Measurements from ENCODE around the gene CRIP2. TPM values are rescaled to one million over a fixed set of nuclear protein-coding genes. Genes with fewer than 3 reads are reported as not detected.

Gene CRIP2
- total RNA-seq, 1 experiment from 2014 or later: 50.5 TPM

DNA sequence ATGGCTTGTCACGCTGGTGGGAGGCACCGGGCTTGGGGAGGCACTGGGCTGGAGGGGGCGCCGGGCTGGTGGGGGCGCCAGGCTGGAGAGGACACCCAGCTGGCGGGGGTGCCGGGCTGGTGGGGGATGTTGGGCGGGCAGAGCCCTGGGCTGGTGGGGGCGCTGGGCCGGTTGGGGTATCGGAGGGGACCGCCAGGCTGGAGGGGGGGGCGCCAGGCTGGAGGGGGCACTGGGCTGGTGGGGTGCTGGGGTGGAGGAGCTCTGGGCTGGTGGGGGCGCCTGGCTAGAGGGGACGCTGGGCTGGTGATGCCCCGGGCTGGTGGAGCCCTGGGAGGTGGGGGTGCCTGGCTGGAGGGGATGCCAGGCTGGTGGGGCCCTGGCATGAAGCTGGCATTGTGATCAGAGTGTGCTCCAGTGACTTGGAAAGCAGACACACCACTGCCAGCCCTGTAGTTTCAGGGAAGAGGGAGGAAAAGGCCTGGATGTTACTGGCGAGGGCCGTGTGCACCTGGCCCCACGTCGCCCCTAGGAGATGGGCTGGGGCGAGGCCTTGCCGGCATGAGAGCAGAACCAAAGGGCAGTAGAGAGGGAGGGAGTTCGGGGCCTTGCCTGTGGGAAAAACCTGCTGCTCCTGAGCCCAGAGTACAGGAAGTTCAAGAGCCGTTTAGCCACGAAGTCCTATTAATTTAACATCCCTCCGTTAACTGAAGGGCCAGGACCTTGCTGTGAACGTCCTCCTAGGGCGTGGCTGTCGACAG is 29.5 kb downstream of the CRIP2 start:
- H3K4me3 Mint-ChIP-seq (ENCODE audit: unreplicated experiment): no peak overlapping the region
- intact Hi-C loops (cut with micrococcal nuclease): no loop called here

DNA sequence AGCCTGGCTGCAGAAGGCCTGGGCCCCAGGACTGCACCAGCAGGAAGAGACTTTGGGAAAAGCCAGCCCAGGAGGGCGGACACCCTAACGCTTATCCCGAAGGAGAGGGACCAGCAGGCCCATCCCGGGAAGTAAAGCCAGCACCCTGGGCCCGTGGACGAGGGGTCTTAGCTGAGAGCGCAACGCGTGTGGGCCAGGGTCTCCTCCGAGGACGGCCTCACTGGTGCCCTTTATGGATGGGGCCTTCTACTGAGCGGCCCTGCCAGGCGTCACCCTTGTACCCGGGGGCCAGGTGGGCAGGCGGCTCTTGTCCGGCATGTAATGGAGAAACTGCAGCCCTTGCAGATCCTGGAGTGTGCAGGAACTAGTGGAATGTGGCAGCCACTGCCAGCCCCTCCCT is 30.5 kb downstream of the CRIP2 start:
- no TSS peak for BruUV-seq (replicated peaks)
- H3K27me3 Mint-ChIP-seq (ENCODE audit: insufficient read depth, unreplicated experiment): peaks cover 24% of the 10 kb centered on the region
- no peak overlapping the region for H3K27ac Mint-ChIP-seq (ENCODE audit: low read depth, unreplicated experiment)

More for the DNA sequence above, 29.5 kb downstream of the CRIP2 start:
- DNase-seq (ENCODE audit: unreplicated experiment): no peak
- Mint-ChIP-seq H3K36me3 (ENCODE audit: insufficient read depth, unreplicated experiment) (peaks cover 13% of the 10 kb centered on the region), H3K4me1 (ENCODE audit: insufficient read depth, unreplicated experiment) (no peaks in the 10 kb centered on the region), H3K9me3 (ENCODE audit: unreplicated experiment) (no peaks in the 10 kb centered on the region), H3K27me3 (ENCODE audit: insufficient read depth, unreplicated experiment) (peaks cover 22% of the 10 kb centered on the region), H3K27ac (ENCODE audit: low read depth, unreplicated experiment) (no peak overlapping the region)
- BruUV-seq (replicated peaks): no TSS peak
- CTCF ChIA-PET: interaction anchor here (0.7 kb wide), 1 partner anchor 24 kb away, joined by 3 read pairs; no protein-coding TSS in a partner anchor
- POLR2A ChIA-PET: no interaction called here
- TF ChIP-seq, protein P1, sequence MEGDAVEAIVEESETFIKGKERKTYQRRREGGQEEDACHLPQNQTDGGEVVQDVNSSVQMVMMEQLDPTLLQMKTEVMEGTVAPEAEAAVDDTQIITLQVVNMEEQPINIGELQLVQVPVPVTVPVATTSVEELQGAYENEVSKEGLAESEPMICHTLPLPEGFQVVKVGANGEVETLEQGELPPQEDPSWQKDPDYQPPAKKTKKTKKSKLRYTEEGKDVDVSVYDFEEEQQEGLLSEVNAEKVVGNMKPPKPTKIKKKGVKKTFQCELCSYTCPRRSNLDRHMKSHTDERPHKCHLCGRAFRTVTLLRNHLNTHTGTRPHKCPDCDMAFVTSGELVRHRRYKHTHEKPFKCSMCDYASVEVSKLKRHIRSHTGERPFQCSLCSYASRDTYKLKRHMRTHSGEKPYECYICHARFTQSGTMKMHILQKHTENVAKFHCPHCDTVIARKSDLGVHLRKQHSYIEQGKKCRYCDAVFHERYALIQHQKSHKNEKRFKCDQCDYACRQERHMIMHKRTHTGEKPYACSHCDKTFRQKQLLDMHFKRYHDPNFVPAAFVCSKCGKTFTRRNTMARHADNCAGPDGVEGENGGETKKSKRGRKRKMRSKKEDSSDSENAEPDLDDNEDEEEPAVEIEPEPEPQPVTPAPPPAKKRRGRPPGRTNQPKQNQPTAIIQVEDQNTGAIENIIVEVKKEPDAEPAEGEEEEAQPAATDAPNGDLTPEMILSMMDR (IDR thresholded peaks at IDR 0.05; ENCODE audit: unreplicated experiment): no peak

DNA sequence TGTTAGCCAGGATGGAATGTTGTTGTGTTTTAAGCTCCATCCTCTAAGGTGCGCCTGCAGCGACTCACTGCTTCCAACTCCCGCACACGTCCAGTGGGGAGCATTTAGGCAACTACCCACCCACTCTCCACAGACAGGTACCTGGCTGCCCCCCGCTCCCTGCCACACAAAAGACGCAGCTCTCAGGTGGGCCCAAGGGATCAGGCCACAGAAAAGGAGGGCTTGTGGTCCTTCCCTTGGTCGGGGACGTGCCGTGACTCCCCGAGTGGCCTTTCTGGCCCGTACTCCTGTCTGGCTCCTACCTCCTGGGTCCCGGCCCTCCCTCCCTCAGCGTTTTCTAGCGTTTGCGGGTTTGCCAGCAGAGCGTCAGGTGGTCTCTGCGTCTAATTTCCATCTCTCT is 32.6 kb downstream of the CRIP2 start:
- Mint-ChIP-seq H3K4me3 (ENCODE audit: unreplicated experiment) (no peak overlapping the region), H3K27me3 (ENCODE audit: insufficient read depth, unreplicated experiment) (peaks cover 24% of the 10 kb centered on the region), H3K36me3 (ENCODE audit: insufficient read depth, unreplicated experiment) (peaks cover 6% of the 10 kb centered on the region), H3K4me1 (ENCODE audit: insufficient read depth, unreplicated experiment) (no peaks in the 10 kb centered on the region), H3K27ac (ENCODE audit: low read depth, unreplicated experiment) (no peak overlapping the region), H3K9me3 (ENCODE audit: unreplicated experiment) (no peaks in the 10 kb centered on the region)
- CTCF ChIA-PET: interaction anchor here (0.6 kb wide), 1 partner anchor 1165 kb away, joined by 4 read pairs; no protein-coding TSS in a partner anchor
- TF ChIP-seq, protein P1 (IDR thresholded peaks at IDR 0.05; ENCODE audit: unreplicated experiment): no peak
- POLR2A ChIA-PET: no interaction called here
- BruUV-seq (replicated peaks): no TSS peak
- intact Hi-C loops (cut with micrococcal nuclease): no loop called here
- no peak for DNase-seq (ENCODE audit: unreplicated experiment)

More for the DNA sequence above, 30.5 kb downstream of the CRIP2 start:
- H3K36me3 Mint-ChIP-seq (ENCODE audit: insufficient read depth, unreplicated experiment): peaks cover 9% of the 10 kb centered on the region
- TF ChIP-seq, protein P1 (IDR thresholded peaks at IDR 0.05; ENCODE audit: unreplicated experiment): no peak
- no peak overlapping the region for H3K4me3 Mint-ChIP-seq (ENCODE audit: unreplicated experiment)
- intact Hi-C loops (cut with micrococcal nuclease): no loop called here
- H3K4me1 Mint-ChIP-seq (ENCODE audit: insufficient read depth, unreplicated experiment): no peaks in the 10 kb centered on the region
- H3K9me3 Mint-ChIP-seq (ENCODE audit: unreplicated experiment): no peaks in the 10 kb centered on the region
- DNase-seq (ENCODE audit: unreplicated experiment): no peak
- POLR2A ChIA-PET: no interaction called here
- CTCF ChIA-PET: interaction anchor here (0.7 kb wide), 1 partner anchor 25 kb away, joined by 3 read pairs; no protein-coding TSS in a partner anchor

DNA sequence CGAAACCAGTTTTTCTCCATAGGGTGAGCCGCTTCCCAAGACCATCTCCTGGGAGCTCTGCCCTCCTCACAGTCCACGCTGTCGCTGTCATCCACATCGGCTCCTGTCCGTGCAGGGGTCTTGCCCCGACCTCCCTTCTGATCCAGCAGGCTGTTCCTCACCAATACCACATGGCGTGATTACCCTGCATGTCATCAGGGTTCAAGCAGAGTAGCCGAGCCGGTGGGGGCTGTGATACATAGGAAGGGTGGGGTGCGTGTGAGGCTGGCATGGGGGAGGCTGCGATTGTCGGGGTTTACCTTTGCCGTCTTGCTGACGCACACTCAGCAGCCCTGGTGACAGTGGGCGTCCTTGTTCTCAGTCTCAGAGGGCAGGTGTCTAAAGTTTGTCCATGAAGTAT is 33.4 kb downstream of the CRIP2 start:
- CTCF ChIA-PET: no interaction called here
- H3K4me3 Mint-ChIP-seq (ENCODE audit: unreplicated experiment): no peak overlapping the region
- H3K4me1 Mint-ChIP-seq (ENCODE audit: insufficient read depth, unreplicated experiment): no peaks in the 10 kb centered on the region
- no peaks in the 10 kb centered on the region for H3K9me3 Mint-ChIP-seq (ENCODE audit: unreplicated experiment)
- intact Hi-C loops (cut with micrococcal nuclease): no loop called here
- H3K27ac Mint-ChIP-seq (ENCODE audit: low read depth, unreplicated experiment): no peak overlapping the region
- POLR2A ChIA-PET: no interaction called here
- TF ChIP-seq, protein P1 (IDR thresholded peaks at IDR 0.05; ENCODE audit: unreplicated experiment): no peak
- no TSS peak for BruUV-seq (replicated peaks)
- no peak for DNase-seq (ENCODE audit: unreplicated experiment)
- peaks cover 24% of the 10 kb centered on the region for H3K27me3 Mint-ChIP-seq (ENCODE audit: insufficient read depth, unreplicated experiment)
- peaks cover 6% of the 10 kb centered on the region for H3K36me3 Mint-ChIP-seq (ENCODE audit: insufficient read depth, unreplicated experiment)

Data from MCF 10A (cell line).